ENCODE results near the gene LSAMP.

Gene LSAMP

DNA sequence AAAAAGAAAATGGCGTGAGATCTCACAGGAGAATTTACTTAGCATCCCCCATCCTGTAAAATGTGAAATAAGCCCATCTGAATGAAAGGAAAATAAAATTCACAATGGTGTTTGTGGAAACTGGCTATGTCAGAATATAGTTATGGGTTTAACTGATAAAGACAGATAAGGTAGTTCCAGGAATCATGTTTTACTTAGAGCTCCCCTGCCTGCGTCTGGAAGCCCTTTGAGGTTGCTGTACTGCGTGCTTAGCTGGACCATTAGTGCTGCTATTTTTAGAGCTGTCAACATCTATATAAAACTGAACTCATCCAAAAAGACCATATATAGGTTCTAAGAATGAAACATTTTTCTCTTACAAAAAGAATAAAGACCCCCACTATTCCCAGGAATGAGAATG, 130.8 kb downstream of the LSAMP start:
- Histone ChIP-seq H3K9ac (ENCODE audit: low read depth, low read length) (no peak overlapping the region), H3K4me2 (ENCODE audit: low read length) (no peak overlapping the region), H3K4me3 (ENCODE audit: low read length) (no peak overlapping the region), H3K36me3 (ENCODE audit: insufficient read depth, low read length) (no peaks in the 10 kb centered on the region), H3K4me1 (ENCODE audit: control insufficient read depth, insufficient read depth, low read length) (no peaks in the 10 kb centered on the region), H3K27me3 (ENCODE audit: control insufficient read depth, insufficient read depth, low read length) (no peaks in the 10 kb centered on the region), H3K9me3 (replicated peaks; ENCODE audit: low read length) (no peaks in the 10 kb centered on the region)

- no peaks in the 10 kb centered on the region for H3K36me3 ChIP-seq (ENCODE audit: insufficient read depth, low read length)
- no peaks in the 10 kb centered on the region for H3K4me1 ChIP-seq (ENCODE audit: control insufficient read depth, insufficient read depth, low read length)
- H3K9me3 ChIP-seq (replicated peaks; ENCODE audit: low read length), result no peaks in the 10 kb centered on the region
- no peak overlapping the region for H3K9ac ChIP-seq (ENCODE audit: low read depth, low read length)
- no peaks in the 10 kb centered on the region for H3K27me3 ChIP-seq (ENCODE audit: control insufficient read depth, insufficient read depth, low read length)
- no peak overlapping the region for H3K4me2 ChIP-seq (ENCODE audit: low read length)
- no peak overlapping the region for H3K4me3 ChIP-seq (ENCODE audit: low read length)
Measured at GRCh38 chr3:116306720-116307119, 138.6 kb downstream of the LSAMP start.

GRCh38 chr3:116306149-116306548, 139.1 kb downstream of the LSAMP start:
- no peaks in the 10 kb centered on the region for H3K27me3 ChIP-seq (ENCODE audit: control insufficient read depth, insufficient read depth, low read length)
- H3K9ac ChIP-seq (ENCODE audit: low read depth, low read length), result no peak overlapping the region
- no peaks in the 10 kb centered on the region for H3K9me3 ChIP-seq (replicated peaks; ENCODE audit: low read length)
- H3K4me2 ChIP-seq (ENCODE audit: low read length), result no peak overlapping the region
- H3K4me3 ChIP-seq (ENCODE audit: low read length), result no peak overlapping the region
- H3K36me3 ChIP-seq (ENCODE audit: insufficient read depth, low read length), result no peaks in the 10 kb centered on the region
- H3K4me1 ChIP-seq (ENCODE audit: control insufficient read depth, insufficient read depth, low read length), result no peaks in the 10 kb centered on the region

GRCh38 chr3:116302087-116302747, 143.1 kb downstream of the LSAMP start:
- no peaks in the 10 kb centered on the region for H3K27me3 ChIP-seq (ENCODE audit: control insufficient read depth, insufficient read depth, low read length)
- H3K4me1 ChIP-seq (ENCODE audit: control insufficient read depth, insufficient read depth, low read length), result no peaks in the 10 kb centered on the region
- H3K4me2 ChIP-seq (ENCODE audit: low read length), result no peak overlapping the region
- no peak overlapping the region for H3K9ac ChIP-seq (ENCODE audit: low read depth, low read length)
- H3K36me3 ChIP-seq (ENCODE audit: insufficient read depth, low read length), result no peaks in the 10 kb centered on the region
- H3K9me3 ChIP-seq (replicated peaks; ENCODE audit: low read length), result no peaks in the 10 kb centered on the region
- H3K4me3 ChIP-seq (ENCODE audit: low read length), result no peak overlapping the region

- Histone ChIP-seq H3K27me3 (ENCODE audit: control insufficient read depth, insufficient read depth, low read length) (no peaks in the 10 kb centered on the region), H3K4me1 (ENCODE audit: control insufficient read depth, insufficient read depth, low read length) (no peaks in the 10 kb centered on the region), H3K4me2 (ENCODE audit: low read length) (no peak overlapping the region), H3K9ac (ENCODE audit: low read depth, low read length) (no peak overlapping the region), H3K4me3 (ENCODE audit: low read length) (no peak overlapping the region), H3K9me3 (replicated peaks; ENCODE audit: low read length) (no peaks in the 10 kb centered on the region), H3K36me3 (ENCODE audit: insufficient read depth, low read length) (no peaks in the 10 kb centered on the region)
Measured at GRCh38 chr3:116301422-116301821, 143.9 kb downstream of the LSAMP start.

DNA sequence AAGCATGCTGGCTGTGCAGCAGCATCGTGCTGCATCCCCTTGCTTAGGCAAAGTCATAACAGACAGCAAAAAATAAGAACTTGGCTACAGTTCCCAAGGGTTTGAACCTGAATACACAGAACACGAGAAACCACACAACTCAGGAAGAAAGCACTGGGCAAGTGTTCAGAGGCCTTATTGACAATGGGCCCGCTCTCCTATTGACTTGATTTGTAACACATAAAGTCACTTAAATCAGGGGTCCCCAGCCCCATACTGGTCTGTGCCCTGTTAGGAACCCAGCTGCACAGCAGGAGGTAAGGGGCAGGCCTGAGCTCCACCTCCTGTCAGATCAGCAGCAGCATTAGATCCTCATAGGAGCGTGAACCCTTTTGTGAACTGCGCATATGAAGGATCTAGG, 145.1 kb downstream of the LSAMP start:
- Histone ChIP-seq H3K4me1 (ENCODE audit: control insufficient read depth, insufficient read depth, low read length) (no peaks in the 10 kb centered on the region), H3K4me3 (ENCODE audit: low read length) (no peak overlapping the region), H3K9me3 (replicated peaks; ENCODE audit: low read length) (no peaks in the 10 kb centered on the region), H3K9ac (ENCODE audit: low read depth, low read length) (no peak overlapping the region), H3K4me2 (ENCODE audit: low read length) (no peak overlapping the region), H3K27me3 (ENCODE audit: control insufficient read depth, insufficient read depth, low read length) (no peaks in the 10 kb centered on the region), H3K36me3 (ENCODE audit: insufficient read depth, low read length) (no peaks in the 10 kb centered on the region)

DNA sequence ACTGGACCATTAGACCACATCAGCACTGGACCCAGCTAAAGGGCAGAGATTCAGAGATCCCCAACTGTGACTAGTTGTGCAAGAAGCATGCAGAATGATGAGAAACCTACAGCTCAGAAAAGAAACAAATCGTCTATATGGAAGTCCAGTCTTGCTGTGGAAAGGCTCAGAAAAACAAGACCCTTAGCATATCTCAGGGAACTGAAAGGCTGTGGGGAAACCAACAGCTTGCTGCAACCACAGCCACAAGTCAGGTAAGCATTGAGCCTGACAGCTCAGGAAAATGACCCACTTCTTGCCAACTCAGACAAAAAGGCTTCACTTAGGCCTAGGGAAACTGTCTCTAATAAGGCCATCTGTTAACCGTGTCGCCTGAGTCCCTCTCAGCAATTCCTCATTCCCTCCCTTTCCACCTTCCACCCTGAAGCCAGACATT, 145.6 kb downstream of the LSAMP start:
- H3K27me3 ChIP-seq (ENCODE audit: control insufficient read depth, insufficient read depth, low read length), result no peaks in the 10 kb centered on the region
- H3K36me3 ChIP-seq (ENCODE audit: insufficient read depth, low read length), result no peaks in the 10 kb centered on the region
- H3K4me3 ChIP-seq (ENCODE audit: low read length), result no peak overlapping the region
- no peak overlapping the region for H3K4me2 ChIP-seq (ENCODE audit: low read length)
- H3K9me3 ChIP-seq (replicated peaks; ENCODE audit: low read length), result no peaks in the 10 kb centered on the region
- no peaks in the 10 kb centered on the region for H3K4me1 ChIP-seq (ENCODE audit: control insufficient read depth, insufficient read depth, low read length)
- H3K9ac ChIP-seq (ENCODE audit: low read depth, low read length), result no peak overlapping the region

DNA sequence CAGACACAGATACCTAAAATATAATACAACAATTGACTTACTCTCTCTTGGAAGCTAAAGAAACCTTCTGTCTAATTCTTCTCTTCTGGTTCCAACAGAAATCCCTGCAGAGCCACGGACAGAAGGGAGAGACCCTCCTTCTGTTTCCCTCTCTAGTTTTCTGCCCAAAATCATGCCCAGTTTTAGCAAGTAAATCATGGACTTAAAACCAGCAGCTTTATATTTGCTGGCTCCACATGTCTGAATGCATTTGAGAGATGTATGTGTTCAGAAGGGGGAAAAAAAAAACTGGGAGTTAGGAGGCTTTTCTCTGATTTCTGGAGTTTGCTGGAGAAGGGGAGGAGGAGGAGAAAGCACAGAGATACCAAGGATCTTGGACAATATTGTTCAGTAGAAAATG, 147.1 kb downstream of the LSAMP start:
- Histone ChIP-seq H3K27me3 (ENCODE audit: control insufficient read depth, insufficient read depth, low read length) (no peaks in the 10 kb centered on the region), H3K9ac (ENCODE audit: low read depth, low read length) (no peak overlapping the region), H3K36me3 (ENCODE audit: insufficient read depth, low read length) (no peaks in the 10 kb centered on the region), H3K9me3 (replicated peaks; ENCODE audit: low read length) (no peaks in the 10 kb centered on the region), H3K4me1 (ENCODE audit: control insufficient read depth, insufficient read depth, low read length) (no peaks in the 10 kb centered on the region), H3K4me3 (ENCODE audit: low read length) (no peak overlapping the region), H3K4me2 (ENCODE audit: low read length) (no peak overlapping the region)

DNA sequence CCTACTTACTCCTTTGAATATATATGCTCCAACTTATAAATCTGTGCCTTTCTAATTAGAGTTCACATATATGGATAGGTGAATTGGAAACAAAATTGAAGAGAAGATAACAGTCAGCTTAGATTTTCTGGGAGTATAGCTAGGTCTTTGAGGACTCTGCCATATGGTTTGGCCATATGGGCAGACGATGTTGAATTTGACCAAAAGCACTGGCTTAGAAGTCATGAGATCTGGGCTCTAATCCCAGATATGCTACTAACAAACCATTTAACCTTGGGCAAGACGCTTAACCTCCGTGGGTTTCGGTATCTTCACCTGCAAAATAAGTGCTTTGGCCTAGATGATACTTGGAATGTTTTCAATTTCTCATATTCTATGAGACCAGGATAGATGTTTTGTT, 154.1 kb downstream of the LSAMP start:
- no peaks in the 10 kb centered on the region for H3K36me3 ChIP-seq (ENCODE audit: insufficient read depth, low read length)
- no peaks in the 10 kb centered on the region for H3K27me3 ChIP-seq (ENCODE audit: control insufficient read depth, insufficient read depth, low read length)
- no peak overlapping the region for H3K9ac ChIP-seq (ENCODE audit: low read depth, low read length)
- H3K4me2 ChIP-seq (ENCODE audit: low read length), result no peak overlapping the region
- no peaks in the 10 kb centered on the region for H3K9me3 ChIP-seq (replicated peaks; ENCODE audit: low read length)
- H3K4me1 ChIP-seq (ENCODE audit: control insufficient read depth, insufficient read depth, low read length), result no peaks in the 10 kb centered on the region
- H3K4me3 ChIP-seq (ENCODE audit: low read length), result no peak overlapping the region

- Histone ChIP-seq H3K4me1 (ENCODE audit: control insufficient read depth, insufficient read depth, low read length) (no peaks in the 10 kb centered on the region), H3K27me3 (ENCODE audit: control insufficient read depth, insufficient read depth, low read length) (no peaks in the 10 kb centered on the region), H3K9me3 (replicated peaks; ENCODE audit: low read length) (no peaks in the 10 kb centered on the region), H3K9ac (ENCODE audit: low read depth, low read length) (no peak overlapping the region), H3K4me2 (ENCODE audit: low read length) (no peak overlapping the region), H3K36me3 (ENCODE audit: insufficient read depth, low read length) (no peaks in the 10 kb centered on the region), H3K4me3 (ENCODE audit: low read length) (no peak overlapping the region)
Measured at GRCh38 chr3:116288485-116288884, 156.8 kb downstream of the LSAMP start.

DNA sequence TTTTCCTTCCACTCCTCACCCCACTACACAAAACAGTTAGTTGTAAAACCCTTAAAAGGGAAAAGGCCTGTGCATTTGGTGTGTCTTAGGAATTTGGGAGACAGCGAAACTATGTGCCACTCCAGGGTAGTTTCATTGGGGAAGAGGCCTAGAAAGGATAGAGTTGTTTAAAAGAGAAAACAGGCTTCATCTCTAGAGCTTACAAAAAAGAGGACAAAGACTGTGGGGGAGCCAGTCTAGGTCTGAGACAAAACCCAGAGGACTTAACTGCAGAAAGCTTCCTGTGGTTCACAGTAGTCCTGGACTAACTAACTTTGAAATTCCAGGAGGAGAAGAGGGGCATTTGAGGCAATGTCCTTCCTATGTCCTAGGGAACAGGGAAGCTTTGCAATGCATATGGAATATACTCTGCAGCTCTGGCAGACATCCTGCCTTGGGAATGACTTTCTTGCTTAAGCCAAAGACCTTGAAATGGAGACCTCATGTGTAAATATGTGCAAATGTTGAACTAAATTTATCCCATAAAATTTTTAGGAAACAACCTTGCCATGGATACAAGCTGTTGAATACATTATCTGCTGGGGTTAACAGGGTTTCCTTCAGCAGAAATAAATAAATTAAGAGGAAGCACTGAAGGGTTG, 159.4 kb downstream of the LSAMP start:
- Histone ChIP-seq H3K36me3 (ENCODE audit: insufficient read depth, low read length) (no peaks in the 10 kb centered on the region), H3K9me3 (replicated peaks; ENCODE audit: low read length) (no peaks in the 10 kb centered on the region), H3K4me1 (ENCODE audit: control insufficient read depth, insufficient read depth, low read length) (no peaks in the 10 kb centered on the region), H3K4me2 (ENCODE audit: low read length) (no peak overlapping the region), H3K27me3 (ENCODE audit: control insufficient read depth, insufficient read depth, low read length) (no peaks in the 10 kb centered on the region), H3K9ac (ENCODE audit: low read depth, low read length) (no peak overlapping the region), H3K4me3 (ENCODE audit: low read length) (no peak overlapping the region)
